Gastrocnemius medialis (tissue), 4 donors: ENCODE data around the gene TBCK. TPM values are rescaled to one million over a fixed set of nuclear protein-coding genes. Genes with fewer than 3 reads are reported as not detected.
A peak's percentile ranks its signal among the peaks of the same experiment; 100 is the strongest.

ENCODE experiments used
- ATAC-seq, 2 donors: fragments of 150-250 bp; one replicate each; pipeline ENCODE4 v1.9.1; 2016
- DNase-seq, 2 donors: peaks; one replicate each; pipeline ENCODE4 v3.0.0-alpha.2; 2019
- H3K27ac ChIP-seq, 4 donors: fragments of 200-600 bp; sonication (generic); 1 replicate in 1 of 4; 2 replicates in 3 of 4; pipeline ENCODE4 v1.5.1; 2016 to 2018; ENCODE audit warnings: mild to moderate bottlenecking in 2 of 4, moderate library complexity in 1 of 4
- H3K27me3 ChIP-seq, 3 donors: fragments of 200-600 bp; sonication (generic) in 2 of 3; 1 replicate in 1 of 3; 2 replicates in 2 of 3; pipeline versions ENCODE4 v1.5.1 to v1.6.0; 2016 to 2019; ENCODE audit warnings: mild to moderate bottlenecking in 1 of 3, moderate library complexity in 1 of 3
- H3K36me3 ChIP-seq, 2 donors: fragments of 200-600 bp; sonication (generic) in 1 of 2; one replicate each; pipeline ENCODE4 v1.5.1; 2017 to 2018
- H3K4me1 ChIP-seq, 2 donors: fragments of 200-600 bp; sonication (generic) in 1 of 2; one replicate each; pipeline ENCODE4 v1.5.1; 2016 to 2017; ENCODE audit warnings: mild to moderate bottlenecking in 2 of 2
- H3K4me3 ChIP-seq, 4 donors: fragments of 200-600 bp; sonication (generic) in 3 of 4; 1 replicate in 1 of 4; 2 replicates in 3 of 4; pipeline ENCODE4 v1.5.1; 2016 to 2019; ENCODE audit warnings: mild to moderate bottlenecking in 2 of 4
- H3K9me3 ChIP-seq, 3 donors: fragments of 200-600 bp; sonication (generic) in 2 of 3; 1 replicate in 1 of 3; 2 replicates in 2 of 3; pipeline ENCODE4 v1.5.1; 2016 to 2019
- CTCF ChIP-seq, 5 experiments: fragments of 450-650 bp in 3 of 5; fragments of 200-600 bp in 2 of 5; sonication (generic) in 2 of 5; IDR thresholded peaks in 4 of 5; conservative IDR thresholded peaks in 1 of 5; 1 replicate in 4 of 5; 2 replicates in 1 of 5; pipeline ENCODE4 v1.5.1; 2016 to 2019; ENCODE audit warnings: antibody characterized with exemption in 5 of 5, mild to moderate bottlenecking in 3 of 5, moderate library complexity in 3 of 5
- POLR2A ChIP-seq, 2 donors: fragments of 450-650 bp; IDR thresholded peaks; one replicate each; pipeline ENCODE4 v1.6.1; 2017; ENCODE audit warnings: antibody characterized with exemption in 2 of 2, mild to moderate bottlenecking in 2 of 2, moderate library complexity in 2 of 2
- in situ Hi-C, 4 donors: fragments of 200-750 bp; cut with MboI; loops; one replicate each; pipeline versions ENCODE4 v1.15.0 to v1.8.0; 2017; ENCODE audit warnings: low sequenced_read_pairs in 4 of 4
- intact Hi-C: fragments of 100-400 bp; cut with DNase I; formaldehyde crosslinking; loops from one replicate; pipeline ENCODE4 v1.15.1; 2023; ENCODE audit warnings: low total_unique reads
- total RNA-seq, 4 donors: library from RNA; depleted of rRNA; stranded (reverse); fragments of >200 nt; gene quantifications; one replicate each; pipeline versions ENCODE4 v1.1.0 to v1.2.3, GENCODE V29; 2016

TBCK gene
- 10 to 100 TPM in 2 of 4 donors, 1 to 10 TPM in 2; 8.1 to 17.7 (median 12.2) TPM for total RNA-seq

- peaks cover 0 to 8% of the 10 kb centered on the region in 2 donors for H3K36me3 ChIP-seq
- intact Hi-C loops, result loop anchor here (1.0 to 5.0 kb wide), 2 partner anchors 608 to 1406 kb away; partner anchors contain the start of genes GSTCD, INTS12 and PAPSS1
- peak; percentile 96 to 97 for ATAC-seq
Measured at GRCh38 chr4:106315968-106316772, at the start of gene TBCK, which contains the start of gene AIMP1. TSS of gene TBCK (minus strand) at chr4:106316209. CDS start at chr4:106308960, 7,249 bp downstream. TSS of gene AIMP1 (plus strand) at chr4:106316550. CDS start at chr4:106325010, 8,460 bp downstream.

GRCh38 chr4:106365613-106366012, 49.6 kb upstream of the TBCK start:
- in situ Hi-C loops, result loop anchor here in 1 of 4 donors (25.0 kb wide), 1 partner anchor 822 kb away; no protein-coding TSS in a partner anchor
- ATAC-seq (peak; percentile 100), DNase-seq (no peak)
- H3K36me3 ChIP-seq, result no peaks in the 10 kb centered on the region
- H3K27ac ChIP-seq, result peak overlapping the region in 3 of 4 donors; percentile 2 to 35 (median 29)
- intact Hi-C loops, result loop anchor here (5.0 to 10.0 kb wide), 2 partner anchors 137 to 819 kb away; no protein-coding TSS in a partner anchor
- no peak overlapping the region for H3K4me3 ChIP-seq
- peaks cover 6 to 9% of the 10 kb centered on the region in 2 donors for H3K4me1 ChIP-seq
- no peaks in the 10 kb centered on the region for H3K9me3 ChIP-seq
- TF ChIP-seq CTCF (IDR thresholded peaks at IDR 0.05 in 4 of 5, conservative IDR thresholded peaks at IDR 0.05 in 1 of 5), result no peak
- H3K27me3 ChIP-seq, result no peaks in the 10 kb centered on the region

More at GRCh38 chr4:106315968-106316772, at the start of gene TBCK, which contains the start of gene AIMP1:
- TF ChIP-seq CTCF (IDR thresholded peaks at IDR 0.05 in 4 of 5, conservative IDR thresholded peaks at IDR 0.05 in 1 of 5) (no peak), POLR2A (IDR thresholded peaks at IDR 0.05) (peak; percentile 62 to 76)
- in situ Hi-C loops, result no loop called here
- H3K27ac ChIP-seq, result peak within 1 kb of the TSS; percentile 89 to 97 (median 96)
- H3K9me3 ChIP-seq, result no peaks in the 10 kb centered on the region
- peaks cover 30 to 38% of the 10 kb centered on the region in 2 donors for H3K4me1 ChIP-seq
- H3K4me3 ChIP-seq, result peak within 1 kb of the TSS; percentile 89 to 94 (median 91)
- DNase-seq, result peak; percentile 86 to 87
- H3K27me3 ChIP-seq, result no peaks in the 10 kb centered on the region

GRCh38 chr4:106364282-106364681, 48.3 kb upstream of the TBCK start:
- in situ Hi-C loops, result loop anchor here in 1 of 4 donors (25.0 kb wide), 1 partner anchor 823 kb away; no protein-coding TSS in a partner anchor
- no peak overlapping the region for H3K27ac ChIP-seq
- H3K27me3 ChIP-seq, result no peaks in the 10 kb centered on the region

More at GRCh38 chr4:106364282-106364681, 48.3 kb upstream of the TBCK start:
- Histone ChIP-seq H3K9me3 (no peaks in the 10 kb centered on the region), H3K4me3 (no peak overlapping the region), H3K36me3 (no peaks in the 10 kb centered on the region), H3K4me1 (peaks cover 6 to 9% of the 10 kb centered on the region in 2 donors)
- DNase-seq, result no peak
- TF ChIP-seq POLR2A (IDR thresholded peaks at IDR 0.05) (no peak), CTCF (IDR thresholded peaks at IDR 0.05 in 4 of 5, conservative IDR thresholded peaks at IDR 0.05 in 1 of 5) (no peak)
- intact Hi-C loops, result loop anchor here (10.0 kb wide), 1 partner anchor 821 kb away; no protein-coding TSS in a partner anchor
- no peak for ATAC-seq
